PC-9 (cell line): ENCODE data around the gene H2BW1.

Experiments
- CTCF ChIP-seq: fragments of 200-600 bp; sonication (generic); conservative IDR thresholded peaks from 2 replicates; pipeline ENCODE4 v1.6.1; 2017; ENCODE audit warnings: mixed run types, antibody characterized with exemption, mild to moderate bottlenecking, moderate library complexity
- EZH2 ChIP-seq: fragments of 200-600 bp; sonication (generic); IDR thresholded peaks from 2 replicates; pipeline ENCODE4 v1.8.0; 2017; ENCODE audit warnings: antibody characterized with exemption, low read depth

GRCh38 chrX:104013158-104013557 lies 350 bp downstream of the H2BW1 start:
- no peak for TF ChIP-seq CTCF
- no peak for TF ChIP-seq EZH2
